ENCODE data around the gene CACNA1C.

DNA sequence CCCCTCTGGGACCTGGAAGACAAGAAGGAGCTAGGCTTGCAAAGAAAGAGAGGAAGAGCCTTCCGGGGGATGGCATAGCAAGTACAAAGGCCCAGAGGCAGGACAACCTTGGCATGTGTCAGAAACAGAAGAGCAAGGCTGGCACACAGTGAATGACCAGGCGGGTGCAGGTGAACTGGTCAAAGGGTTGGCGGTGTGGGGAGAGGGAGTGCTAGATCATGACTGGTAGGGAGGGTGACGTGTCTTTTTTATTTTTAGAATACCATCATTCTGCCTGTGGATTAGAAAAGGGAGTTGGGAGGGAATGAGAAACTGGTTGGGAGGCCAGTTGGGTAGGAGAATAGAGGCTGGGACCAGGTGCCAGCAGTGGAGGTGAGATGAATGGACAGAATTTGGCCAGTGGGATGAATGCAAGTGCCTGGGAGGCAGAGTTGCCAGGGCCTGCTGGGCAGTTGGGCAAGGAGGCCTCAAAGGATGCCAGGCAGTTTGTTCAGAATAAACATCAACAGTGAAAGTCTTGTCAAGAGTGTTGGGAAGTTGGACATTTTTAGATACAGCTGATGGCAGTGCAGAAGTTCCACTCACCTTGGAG lies 168.3 kb downstream of the CACNA1C start:
- TF ChIP-seq JUND (IDR thresholded peaks at IDR 0.05) (no peak), GATA2 (CRISPR knock-in tag; IDR thresholded peaks at IDR 0.05) (no peak), EP300 (IDR thresholded peaks at IDR 0.05; ENCODE audit: borderline replicate concordance in 1 of 2, low read depth in 1 of 2, low read length in 1 of 2) (no peak), RAD21 (IDR thresholded peaks at IDR 0.05; ENCODE audit: low read length) (no peak), FOXJ3 (CRISPR knock-in tag; IDR thresholded peaks at IDR 0.05) (no peak), CHD2 (IDR thresholded peaks at IDR 0.05; ENCODE audit: low read length, partially characterized antibody) (no peak), MXI1 (IDR thresholded peaks at IDR 0.05; ENCODE audit: low read depth, low read length) (no peak), YY1 (IDR thresholded peaks at IDR 0.05; ENCODE audit: low read depth) (no peak), TAF1 (IDR thresholded peaks at IDR 0.05; ENCODE audit: borderline replicate concordance, low read depth, low read length) (no peak)
- TF ChIP-seq, protein P1, sequence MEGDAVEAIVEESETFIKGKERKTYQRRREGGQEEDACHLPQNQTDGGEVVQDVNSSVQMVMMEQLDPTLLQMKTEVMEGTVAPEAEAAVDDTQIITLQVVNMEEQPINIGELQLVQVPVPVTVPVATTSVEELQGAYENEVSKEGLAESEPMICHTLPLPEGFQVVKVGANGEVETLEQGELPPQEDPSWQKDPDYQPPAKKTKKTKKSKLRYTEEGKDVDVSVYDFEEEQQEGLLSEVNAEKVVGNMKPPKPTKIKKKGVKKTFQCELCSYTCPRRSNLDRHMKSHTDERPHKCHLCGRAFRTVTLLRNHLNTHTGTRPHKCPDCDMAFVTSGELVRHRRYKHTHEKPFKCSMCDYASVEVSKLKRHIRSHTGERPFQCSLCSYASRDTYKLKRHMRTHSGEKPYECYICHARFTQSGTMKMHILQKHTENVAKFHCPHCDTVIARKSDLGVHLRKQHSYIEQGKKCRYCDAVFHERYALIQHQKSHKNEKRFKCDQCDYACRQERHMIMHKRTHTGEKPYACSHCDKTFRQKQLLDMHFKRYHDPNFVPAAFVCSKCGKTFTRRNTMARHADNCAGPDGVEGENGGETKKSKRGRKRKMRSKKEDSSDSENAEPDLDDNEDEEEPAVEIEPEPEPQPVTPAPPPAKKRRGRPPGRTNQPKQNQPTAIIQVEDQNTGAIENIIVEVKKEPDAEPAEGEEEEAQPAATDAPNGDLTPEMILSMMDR (IDR thresholded peaks at IDR 0.05) = no peak
- TF ChIP-seq, protein P2, sequence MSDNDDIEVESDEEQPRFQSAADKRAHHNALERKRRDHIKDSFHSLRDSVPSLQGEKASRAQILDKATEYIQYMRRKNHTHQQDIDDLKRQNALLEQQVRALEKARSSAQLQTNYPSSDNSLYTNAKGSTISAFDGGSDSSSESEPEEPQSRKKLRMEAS (IDR thresholded peaks at IDR 0.05; ENCODE audit: low read depth) = no peak
